ENCODE results near the gene SLC15A3.

DNA sequence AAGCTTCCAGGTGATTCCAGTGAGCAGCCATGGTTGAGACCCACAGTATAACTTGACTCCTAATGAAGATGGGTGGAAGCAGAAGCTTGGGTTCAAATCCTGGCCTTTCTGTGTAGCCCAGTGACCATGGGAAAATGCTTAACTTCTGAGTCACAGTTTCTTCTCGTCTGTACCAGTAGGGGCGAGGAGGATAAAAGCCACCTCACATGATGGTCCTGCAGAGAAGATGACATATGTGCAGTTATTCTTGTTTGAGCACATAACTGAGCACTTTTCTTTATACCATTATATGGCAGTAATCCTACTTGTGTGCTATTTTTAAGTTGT, 33.1 kb downstream of the SLC15A3 start:
- TF ChIP-seq, protein P1, sequence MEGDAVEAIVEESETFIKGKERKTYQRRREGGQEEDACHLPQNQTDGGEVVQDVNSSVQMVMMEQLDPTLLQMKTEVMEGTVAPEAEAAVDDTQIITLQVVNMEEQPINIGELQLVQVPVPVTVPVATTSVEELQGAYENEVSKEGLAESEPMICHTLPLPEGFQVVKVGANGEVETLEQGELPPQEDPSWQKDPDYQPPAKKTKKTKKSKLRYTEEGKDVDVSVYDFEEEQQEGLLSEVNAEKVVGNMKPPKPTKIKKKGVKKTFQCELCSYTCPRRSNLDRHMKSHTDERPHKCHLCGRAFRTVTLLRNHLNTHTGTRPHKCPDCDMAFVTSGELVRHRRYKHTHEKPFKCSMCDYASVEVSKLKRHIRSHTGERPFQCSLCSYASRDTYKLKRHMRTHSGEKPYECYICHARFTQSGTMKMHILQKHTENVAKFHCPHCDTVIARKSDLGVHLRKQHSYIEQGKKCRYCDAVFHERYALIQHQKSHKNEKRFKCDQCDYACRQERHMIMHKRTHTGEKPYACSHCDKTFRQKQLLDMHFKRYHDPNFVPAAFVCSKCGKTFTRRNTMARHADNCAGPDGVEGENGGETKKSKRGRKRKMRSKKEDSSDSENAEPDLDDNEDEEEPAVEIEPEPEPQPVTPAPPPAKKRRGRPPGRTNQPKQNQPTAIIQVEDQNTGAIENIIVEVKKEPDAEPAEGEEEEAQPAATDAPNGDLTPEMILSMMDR (conservative IDR thresholded peaks at IDR 0.05) = no peak
- no peak for TF ChIP-seq ZFX (IDR thresholded peaks at IDR 0.05)

Measured in C4-2B (cell line).